Astrocyte (in vitro differentiated cells and primary cell): ENCODE measurements around the gene WNT9A.
"Not testable (repeated sequence)": the region's sequence is repeated elsewhere in the genome, so short reads cannot be mapped to it uniquely, and the experiment has no call there.

Source experiments
- CTCF ChIP-seq: IDR thresholded peaks from 2 replicates; pipeline ENCODE4 v1.5.1; 2011; ENCODE audit warnings: low read depth, mild to moderate bottlenecking, inconsistent platforms, low read length, moderate library complexity; ENCODE audit not compliant: insufficient read depth
- EZH2 ChIP-seq: IDR thresholded peaks from 2 replicates; pipeline ENCODE4 v1.6.1; 2012; ENCODE audit warnings: mild to moderate bottlenecking, low read length, inconsistent platforms; ENCODE audit not compliant: insufficient read depth

GRCh38 chr1:227877810-227878209, 69.9 kb downstream of the WNT9A start:
- TF ChIP-seq CTCF, EZH2: not testable (repeated sequence)
